Stimulated activated CD4-positive, alpha-beta T cell treated with anti-CD3 and anti-CD28 coated beads, Interleukin-15, amount 100 ng/mL, for 24 hours (primary cell): ENCODE data around the gene SLC17A6.

Experiments
- DNase-seq: peaks from one replicate; pipeline ENCODE4 v3.0.0-alpha.2; 2020

SLC17A6 gene

DNA sequence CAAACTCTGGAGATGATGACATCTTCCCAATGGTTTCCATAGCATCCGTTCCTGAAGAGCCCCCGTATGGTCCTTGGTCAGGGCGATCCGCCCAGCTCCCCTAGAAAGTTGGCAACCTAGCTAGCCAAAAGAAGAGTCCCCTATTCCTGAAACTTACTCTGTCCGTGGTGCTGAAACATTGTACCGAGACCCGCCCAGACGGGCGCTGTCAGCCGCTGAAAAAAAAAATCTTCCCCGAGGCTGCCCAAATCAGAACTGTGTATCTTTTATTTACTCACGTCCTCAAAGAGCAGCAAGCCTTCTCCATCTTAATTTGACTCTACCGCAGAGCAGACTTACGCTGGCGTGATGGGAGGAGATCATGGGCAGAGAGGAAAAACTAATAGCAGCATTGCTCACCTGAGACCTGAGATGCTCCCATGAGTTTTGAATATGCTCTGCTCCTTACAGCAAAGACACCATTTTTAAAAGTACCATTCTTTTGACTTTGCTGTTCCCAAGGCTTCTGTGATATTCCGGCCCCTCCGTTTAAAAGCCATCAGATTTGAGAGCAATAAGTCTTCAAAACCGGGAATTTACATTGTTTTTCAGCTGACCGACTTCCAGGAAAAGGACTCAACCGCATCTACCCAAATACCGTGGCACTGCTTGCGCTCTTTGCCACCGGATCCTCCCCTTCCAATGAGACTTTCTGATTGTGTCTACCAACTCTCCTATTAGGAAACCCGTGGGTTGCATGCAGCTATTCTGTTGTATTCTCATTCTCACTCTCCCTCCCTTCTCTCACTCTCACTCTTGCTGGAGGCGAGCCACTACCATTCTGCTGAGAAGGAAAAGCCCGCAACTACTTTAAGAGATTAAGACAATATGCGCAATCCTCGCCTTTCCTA lies at the start of gene SLC17A6:
TSS of gene SLC17A6 (plus strand) at position 786 of the 890 bp plus-strand sequence. CDS start 153 bp downstream, outside the sequence.
- DNase-seq: no peak

DNA sequence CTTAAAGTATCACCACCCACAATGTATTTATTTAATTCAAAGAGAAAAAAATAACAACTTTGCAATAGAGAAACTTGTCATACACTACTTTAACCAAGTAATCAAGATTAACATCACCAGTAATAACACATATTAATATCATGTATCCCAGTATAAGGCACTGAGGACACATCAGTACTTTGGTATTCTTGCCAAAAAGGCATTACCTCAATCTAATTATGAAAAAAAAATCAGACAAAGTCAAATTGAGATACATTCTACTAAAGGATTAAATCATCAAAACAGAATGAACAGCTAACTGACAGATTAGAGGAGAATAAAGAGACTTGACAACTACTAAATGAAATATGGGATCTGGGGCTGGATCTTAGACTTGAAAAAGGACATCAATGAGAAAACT lies 35.8 kb upstream of the SLC17A6 start:
- no peak for DNase-seq

DNA sequence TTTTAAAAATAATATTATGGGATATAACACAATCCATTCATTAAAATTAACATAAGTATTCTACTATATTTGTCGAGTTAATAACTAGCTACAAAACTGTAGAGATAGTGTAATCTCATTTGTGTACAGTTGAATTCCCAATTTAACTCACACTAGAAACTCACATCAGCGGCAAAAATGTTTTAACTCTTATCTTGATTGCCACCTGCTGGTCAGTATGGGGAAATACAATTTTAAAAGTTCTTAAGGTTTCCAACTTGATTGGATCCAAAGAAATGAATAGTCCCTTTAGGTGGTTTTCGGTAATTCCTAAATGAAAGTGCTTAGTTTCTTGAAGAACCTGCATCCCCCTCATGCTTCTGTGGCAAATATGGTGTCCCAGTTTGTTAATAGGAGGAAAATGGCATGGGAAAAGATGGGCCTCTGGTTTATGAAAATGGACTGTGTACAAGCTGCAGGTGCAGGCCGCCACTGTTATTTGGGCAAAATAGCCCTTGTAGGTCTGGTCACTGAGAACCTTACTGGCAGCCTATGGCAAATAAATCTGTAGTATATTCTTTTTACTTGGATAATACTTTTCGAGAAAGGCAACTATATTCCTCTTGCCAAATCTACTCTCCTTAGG lies 33.7 kb upstream of the SLC17A6 start:
- no peak for DNase-seq

DNA sequence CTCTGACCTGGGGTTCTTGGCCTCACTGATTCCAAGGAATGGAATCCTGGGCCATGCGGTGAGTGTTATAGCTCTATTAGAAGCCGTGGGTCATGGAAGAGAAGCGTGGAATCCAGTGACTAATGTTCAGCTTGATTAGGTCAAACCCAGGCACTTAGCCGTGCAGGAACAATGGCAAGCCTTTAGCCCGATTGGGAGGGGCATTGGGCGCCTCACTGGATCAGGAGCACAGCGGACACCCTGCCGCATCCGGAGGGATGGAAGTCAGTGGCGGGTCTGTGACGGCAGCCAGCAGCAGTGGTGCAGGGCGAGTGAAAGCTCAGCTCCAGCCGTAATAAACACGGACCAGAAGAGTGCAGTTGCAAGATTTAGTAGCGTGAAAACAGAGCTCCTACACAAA lies 20.5 kb upstream of the SLC17A6 start:
- no peak for DNase-seq

DNA sequence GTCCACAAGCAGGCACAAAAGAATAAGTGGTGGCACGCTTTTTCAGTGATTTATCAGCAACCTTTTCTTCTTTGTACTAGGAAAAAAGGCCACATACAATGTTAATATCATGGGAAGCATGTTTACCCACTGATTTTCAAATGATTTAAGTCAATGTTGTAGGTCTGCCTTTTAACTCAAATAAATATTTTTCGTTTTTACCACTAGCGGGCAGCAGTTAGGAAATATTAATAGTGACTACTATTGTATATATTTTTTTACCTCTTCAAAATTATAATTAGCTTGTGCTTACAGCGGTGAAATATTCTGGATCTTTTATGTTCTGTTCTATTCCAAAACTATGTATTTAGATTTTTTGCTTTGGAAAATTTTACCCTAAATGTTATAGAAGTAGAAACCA lies 6.4 kb upstream of the SLC17A6 start:
- DNase-seq: no peak

DNA sequence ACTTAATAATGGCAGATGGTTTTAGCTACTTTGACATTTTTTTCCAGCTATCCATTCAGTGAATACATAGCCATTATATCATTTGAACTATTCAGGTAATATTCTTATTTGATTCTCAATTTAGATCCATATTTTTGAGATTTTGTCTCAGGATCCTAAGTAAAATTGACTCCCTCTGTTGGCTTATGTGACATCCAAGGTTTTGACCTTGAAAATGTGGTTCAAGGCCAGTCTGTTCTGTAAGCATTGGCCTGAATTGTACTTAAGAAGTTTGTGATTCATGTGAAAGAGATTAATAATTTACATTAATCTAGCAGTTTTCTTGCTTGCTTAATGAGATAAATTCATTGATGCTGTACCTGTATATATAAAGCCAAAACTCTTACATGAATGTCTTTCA lies 1.6 kb upstream of the SLC17A6 start:
- no peak for DNase-seq

DNA sequence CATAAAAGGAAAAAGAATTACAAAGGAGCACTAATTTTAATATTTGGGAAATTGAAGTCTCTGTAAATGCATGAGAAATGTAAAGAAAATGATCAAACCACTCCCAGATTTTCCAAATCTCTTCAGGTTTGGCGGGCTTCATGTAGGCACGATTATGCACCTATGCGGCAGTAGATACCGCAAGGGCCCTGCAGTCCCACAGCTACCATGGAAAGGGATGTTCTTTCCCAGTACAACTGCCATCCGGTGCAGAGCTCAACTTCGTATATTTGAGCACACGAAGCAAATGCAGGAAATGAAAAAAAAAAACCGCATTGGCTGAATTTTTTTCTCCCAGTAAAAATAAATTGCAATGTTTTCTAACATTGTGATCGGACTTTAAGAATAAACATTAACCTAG lies 1.4 kb downstream of the SLC17A6 start:
- DNase-seq: no peak

DNA sequence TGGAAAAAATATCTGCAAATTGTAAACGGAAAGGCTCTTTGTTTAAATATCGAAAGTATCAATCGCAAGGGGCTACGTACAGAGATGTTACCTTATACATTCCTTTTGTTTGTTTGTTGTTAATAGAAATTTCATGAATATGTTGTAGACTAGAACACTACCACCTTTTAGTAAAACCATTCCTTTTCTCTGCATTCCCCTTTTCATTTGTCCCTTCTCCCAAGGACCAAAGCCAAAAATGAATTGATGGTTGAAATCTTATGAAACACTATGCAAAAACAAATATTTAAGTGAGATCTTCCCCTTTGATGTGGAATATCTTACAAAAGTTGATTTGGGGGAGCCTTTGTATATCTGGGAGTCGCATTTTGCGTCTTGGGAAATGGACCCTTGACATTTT lies 2.1 kb downstream of the SLC17A6 start:
- no peak for DNase-seq

DNA sequence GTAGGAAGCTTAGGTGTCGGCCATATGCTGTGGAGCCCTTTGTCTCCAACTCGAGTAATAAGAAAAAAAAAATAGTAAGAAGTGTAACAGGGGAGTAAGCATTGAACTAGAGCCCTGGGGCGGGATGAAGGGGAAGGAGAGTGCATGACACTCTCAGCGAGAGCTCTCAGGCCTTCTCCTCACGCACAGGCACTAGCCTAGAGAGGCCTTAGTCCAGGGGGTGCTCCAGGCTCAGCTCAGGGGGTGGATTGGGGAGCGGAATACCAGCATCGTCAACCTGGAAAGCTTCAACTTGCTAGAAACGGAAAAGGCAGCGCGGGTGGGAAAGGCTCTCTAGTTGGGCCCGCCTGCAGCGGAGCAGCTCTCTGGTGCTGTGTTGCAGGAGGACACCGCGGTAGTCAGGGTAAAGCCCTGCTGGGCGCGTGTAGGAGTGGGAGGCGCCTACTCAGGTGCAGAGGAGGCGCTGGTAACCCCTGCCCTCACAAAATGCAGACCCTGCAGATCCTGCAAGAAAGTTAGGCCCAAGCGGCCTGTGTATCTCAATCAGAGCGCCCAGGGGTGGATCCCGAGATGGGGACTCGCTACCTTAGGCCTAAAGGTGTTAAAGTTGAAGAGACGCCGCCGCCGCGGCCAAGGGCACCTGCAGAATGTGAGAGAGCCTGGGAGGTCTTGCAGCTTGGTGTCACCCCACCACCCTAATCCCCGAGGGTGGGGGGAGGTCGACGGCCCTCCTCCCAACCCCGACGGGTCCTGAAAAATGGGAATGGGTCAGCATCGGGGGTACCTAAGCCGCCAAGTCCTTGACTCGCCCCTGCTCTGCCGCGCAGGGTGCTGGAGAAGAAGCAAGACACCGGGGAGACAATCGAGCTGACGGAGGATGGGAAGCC lies 2.8 kb downstream of the SLC17A6 start:
- DNase-seq: no peak

DNA sequence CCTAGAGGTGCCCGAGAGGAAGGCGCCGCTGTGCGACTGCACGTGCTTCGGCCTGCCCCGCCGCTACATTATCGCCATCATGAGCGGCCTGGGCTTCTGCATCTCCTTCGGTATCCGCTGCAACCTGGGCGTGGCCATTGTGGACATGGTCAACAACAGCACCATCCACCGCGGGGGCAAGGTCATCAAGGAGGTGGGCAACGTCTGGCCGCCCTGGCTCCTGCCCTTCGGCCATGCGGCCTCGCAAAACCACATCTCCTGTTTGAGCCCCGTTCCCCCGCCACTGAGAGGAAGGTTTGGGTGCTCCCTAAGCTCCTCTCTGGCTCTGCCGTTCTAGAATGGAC lies 3.4 kb downstream of the SLC17A6 start:
- no peak for DNase-seq

DNA sequence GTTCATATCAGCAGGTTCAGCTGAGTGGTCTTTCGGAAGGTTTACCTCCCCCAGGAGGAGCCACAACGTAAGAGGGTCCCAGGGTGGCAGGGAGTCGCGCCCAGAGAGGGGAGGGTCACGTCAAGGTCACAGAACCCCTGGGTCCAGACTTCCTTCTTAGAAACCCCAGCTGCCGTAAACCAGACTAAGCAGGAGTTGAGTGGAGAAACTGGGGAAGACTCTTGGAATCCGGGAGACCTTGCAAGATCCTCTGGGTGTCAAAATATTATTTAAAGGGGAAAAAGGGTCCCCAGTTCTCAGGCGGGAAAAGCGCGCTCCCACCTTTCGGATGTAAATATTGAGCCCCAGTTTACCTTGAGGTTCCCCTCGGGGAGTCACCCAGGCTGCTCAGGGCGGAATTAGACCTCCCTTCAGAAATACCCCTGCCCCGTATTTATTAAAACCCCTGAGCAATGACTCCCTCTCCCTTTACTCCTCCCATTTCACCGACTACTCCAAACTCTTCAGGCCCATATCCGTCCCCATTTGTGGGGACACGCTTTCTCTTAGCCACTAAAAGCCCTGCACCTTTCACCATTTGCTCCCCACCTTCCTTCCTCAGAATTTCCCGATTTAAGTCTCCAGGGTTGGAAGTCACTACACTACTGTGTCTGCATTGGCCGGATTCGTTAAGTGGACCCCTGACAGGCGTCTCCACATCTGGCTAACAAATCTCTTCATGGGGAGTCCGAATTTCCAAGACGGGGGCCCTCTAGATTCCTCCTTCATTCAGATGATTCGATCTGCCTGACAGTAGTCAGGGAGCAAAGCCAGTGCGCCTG lies 4.2 kb downstream of the SLC17A6 start:
- DNase-seq: no peak

DNA sequence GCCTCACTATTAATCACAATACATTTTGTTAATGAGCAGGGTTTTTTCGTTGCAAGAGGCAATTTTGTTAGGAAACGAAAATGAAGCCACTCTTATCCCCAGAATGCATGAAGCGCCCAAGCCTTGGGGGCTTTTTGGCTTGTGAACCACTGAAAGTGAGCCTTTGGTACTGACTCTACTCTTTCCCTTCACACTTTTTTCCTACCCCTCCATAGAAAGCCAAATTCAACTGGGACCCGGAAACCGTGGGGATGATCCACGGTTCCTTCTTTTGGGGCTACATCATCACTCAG lies 4.8 kb downstream of the SLC17A6 start:
- no peak for DNase-seq

DNA sequence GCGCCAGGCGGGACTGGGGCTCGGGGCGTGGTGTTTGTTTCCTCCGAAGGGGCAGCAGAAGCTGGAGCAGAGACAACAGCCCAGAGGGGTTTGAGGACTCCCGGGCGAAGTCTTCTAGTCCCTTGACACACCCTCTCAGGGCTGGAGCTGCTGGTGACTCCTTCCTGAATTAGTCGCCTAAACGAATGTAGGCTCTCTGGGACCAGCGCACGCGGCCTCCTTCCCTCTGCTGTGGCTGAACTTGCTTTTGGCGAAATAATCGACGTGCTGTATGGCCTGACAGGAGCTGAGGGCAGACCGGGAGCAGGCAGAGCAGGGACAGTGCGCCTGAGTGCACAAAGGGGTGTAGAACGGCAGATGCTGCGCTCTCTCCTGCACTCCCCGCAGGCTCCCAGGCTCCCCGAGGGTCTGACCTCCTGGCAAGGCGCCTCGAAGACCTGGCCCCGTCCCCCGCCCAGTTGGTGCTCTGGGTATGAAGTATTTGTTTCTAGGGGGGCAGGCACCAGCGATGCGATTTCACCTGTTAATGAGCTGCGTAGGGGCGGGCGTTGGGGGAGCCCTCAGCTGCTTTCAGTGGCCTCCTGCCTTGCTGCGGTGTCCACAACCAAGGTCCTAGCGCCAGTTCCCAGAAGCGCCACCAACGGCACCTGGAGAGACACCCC lies 5.3 kb downstream of the SLC17A6 start:
- DNase-seq: no peak

DNA sequence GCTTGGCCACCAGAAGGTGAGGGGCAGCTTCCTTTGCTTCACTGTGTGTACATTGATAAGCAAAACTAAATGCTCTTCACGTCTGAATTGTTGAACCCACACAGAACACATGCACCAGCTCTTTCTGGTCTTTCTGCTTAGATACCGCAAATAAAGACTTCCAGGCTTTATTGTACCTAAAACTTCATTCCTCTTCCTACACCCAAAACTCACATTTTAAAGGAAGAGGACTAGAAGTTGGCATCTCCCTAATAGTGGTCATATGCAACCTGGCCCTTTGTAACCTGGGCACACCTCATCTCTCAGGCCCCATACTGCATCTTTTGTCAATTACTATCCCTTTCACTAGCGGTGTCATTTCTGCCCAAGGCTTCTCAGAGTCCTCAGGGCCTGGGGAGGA lies 5.9 kb downstream of the SLC17A6 start:
- DNase-seq: no peak

DNA sequence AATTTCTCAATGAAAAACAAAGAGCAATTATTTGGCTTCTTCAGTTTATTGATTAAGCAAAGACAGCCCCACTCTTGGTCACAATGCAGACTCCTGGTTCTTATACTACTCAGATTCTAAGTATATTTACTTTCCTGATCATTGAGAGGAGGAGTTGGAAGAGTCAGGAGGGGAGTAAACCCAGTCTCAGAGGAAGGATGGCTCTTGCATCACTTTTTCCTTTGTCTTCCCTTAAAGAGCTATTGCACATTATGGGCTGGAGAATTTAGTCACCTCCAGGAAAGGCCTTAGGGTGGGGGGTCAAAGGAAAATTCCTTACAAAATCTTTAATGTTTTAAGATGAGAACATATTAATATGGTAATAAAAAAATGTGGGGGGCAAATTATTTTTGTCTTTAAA lies 8.1 kb downstream of the SLC17A6 start:
- DNase-seq: no peak

DNA sequence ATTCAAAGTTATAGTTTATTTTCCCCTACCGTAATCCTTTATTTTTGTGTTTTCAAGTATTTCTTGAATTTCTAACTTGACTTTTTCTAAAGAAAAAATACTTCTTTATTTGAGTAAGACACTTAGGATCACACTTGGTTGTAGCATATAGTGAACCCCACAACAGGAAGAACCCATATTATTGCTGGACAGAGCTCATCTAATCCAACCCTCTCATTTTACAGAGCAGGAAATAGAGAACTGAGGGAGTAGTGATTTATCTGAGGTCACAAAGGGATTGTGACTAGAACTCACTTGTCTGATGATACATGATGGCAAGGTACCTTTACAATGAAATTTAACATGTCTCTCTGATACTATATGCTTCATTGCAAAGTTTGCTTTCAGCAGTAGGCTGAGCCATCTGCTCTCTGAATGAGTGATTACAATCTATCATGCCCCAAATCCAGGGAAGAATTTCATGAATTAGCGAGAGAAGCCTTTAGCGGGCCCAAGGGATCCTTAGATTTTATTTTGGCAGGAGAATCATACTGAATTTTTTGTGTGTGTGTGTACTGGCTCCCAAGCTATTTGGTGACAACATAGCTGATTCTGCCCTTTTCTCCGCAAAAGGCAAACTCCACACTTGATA lies 9.8 kb downstream of the SLC17A6 start:
- DNase-seq: no peak

DNA sequence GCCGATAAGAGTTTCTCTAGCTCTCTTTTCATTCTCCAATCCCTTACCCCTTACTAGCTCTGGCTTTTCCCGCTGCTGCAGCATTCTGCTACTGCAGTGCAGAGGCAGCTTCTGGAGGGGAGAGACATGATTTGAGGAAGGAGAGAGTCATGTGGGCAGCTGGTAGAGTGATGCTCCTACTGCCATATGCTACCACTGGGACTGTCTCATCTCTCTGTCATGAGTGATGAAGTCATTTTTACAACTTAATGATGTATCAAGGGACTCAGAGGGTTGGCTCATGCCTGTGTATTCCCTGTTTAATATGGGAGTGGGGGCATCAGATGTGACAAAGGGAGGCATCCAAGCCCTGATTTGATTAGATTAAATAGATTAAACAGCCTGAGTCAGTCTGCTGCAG lies 11.3 kb downstream of the SLC17A6 start:
- no peak for DNase-seq

DNA sequence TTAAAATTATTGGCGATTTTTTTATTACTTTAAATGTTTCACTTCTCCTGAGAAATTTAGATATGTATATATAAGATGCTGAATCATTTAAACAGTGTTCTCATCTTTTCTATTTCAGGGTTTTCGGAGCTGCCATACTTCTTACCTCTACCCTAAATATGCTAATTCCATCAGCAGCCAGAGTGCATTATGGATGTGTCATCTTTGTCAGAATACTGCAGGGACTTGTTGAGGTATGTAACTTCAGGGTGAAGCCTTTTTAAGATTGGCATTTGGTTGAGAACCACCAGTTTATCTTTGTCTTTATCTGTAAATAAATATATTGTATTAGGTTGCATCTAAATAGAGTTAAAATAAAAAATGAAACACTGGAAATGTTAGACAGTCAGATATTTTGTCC lies 21.1 kb downstream of the SLC17A6 start:
- DNase-seq: no peak

DNA sequence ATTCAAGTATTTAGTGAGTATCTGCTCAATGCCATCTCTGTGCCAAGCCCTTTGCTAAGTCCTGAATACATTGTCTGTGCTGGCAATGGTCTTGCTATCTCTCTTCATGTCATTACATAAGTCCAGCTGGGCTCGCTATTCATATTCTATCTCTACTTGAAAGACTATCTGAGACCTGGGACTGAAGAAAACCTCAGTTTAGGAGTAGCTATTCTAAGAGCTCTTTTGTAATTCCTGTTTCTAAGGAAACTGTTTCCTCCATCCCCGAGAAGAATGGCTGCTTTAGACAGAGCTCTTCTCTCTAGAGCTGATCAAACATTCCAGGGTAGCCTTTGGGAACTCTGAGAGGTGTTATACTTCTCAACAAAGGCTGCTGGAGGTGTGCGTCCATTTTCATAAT lies 33.0 kb downstream of the SLC17A6 start:
- no peak for DNase-seq

DNA sequence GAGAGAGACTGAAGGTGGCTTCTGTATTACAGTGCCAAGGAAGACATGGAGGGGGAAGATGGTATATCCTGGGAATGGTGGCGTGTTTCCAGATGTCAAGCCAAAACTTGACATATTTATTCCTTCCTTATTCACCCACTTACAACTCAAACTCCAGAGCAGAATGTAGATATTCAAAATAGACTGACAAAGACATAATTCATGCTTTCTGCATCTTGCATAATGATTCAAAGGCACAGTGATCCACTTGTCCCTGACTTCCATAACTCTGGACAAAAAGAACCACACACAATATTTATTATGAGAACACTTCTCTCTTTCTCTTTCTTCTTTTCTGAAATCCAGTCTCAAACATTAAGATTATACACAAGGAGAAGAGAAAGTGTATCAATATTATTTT lies 48.9 kb downstream of the SLC17A6 start:
- DNase-seq: no peak

DNA sequence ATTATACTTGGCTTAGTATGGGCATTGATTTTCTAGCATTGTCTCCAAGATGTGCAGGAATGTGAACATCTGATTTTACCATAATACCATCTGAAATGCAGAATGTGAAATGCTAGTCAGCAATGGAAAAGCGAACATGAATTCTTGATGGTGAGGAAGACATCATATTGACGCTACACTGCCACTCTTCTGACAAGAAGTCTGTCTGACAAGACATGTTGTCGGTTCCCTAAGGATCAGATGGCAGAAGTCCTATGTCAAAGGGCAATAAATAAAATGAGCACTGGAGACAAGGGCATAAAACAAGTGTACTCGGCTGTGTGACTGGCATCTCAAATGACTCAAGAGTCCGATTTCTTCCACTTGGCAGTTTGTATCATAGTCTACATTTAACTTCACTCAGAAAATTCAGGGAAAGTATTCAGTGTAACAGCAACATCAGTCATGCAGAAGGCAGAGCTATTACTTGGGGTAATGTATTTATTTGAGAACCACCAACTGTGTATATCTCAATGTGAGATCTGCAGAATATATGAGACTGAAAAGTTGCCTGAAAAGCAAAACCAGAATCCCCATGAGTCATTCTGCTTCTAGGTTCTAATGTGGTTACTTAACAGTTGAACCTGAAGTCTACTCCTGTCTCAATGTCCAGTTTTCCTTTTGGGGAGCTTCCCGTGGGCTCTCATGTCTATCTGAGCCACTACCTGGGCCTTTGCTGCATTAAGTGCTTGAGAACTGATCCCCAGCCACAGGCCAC lies 51.5 kb downstream of the SLC17A6 start:
- no peak for DNase-seq
